Keratinocyte (primary cell): ENCODE measurements around the gene TOPORS.

Source experiments
- EZH2 ChIP-seq: IDR thresholded peaks from one replicate; pipeline ENCODE4 v1.6.1; 2012; ENCODE audit warnings: inconsistent platforms, mild to moderate bottlenecking, low read length, moderate library complexity
- TF ChIP-seq, protein P1 (sequence below), 3 experiments: IDR thresholded peaks in 1 of 3; conservative IDR thresholded peaks in 1 of 3; optimal IDR thresholded peaks in 1 of 3; 2 replicates in 2 of 3; 3 replicates in 1 of 3; pipeline versions ENCODE3 to v1.5.1; 2011; ENCODE audit warnings: low read length in 3 of 3, mild to moderate bottlenecking in 3 of 3, moderate library complexity in 2 of 3, control low read depth in 1 of 3, inconsistent platforms in 1 of 3; ENCODE audit not compliant: insufficient read depth in 2 of 3; ENCODE audit errors: extremely low read depth in 1 of 3

DNA sequence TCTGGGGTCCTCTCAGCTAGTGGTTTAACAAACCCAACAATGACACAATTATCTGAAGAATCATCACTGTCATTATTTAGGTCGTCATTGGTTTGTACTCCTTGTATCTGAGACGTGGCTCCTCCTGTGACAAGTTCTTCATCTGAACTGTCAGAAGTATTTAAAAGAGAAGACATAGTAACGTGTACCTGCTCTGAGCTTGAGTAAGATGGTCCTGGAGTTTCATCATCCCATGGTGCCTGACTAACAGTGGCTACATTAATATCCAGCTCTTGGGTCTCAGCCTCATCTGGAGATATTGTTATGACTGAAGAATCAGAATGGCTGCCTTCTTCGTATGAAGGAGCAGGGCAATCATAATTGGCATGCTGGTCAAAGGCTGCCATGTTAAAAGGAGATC, 9.3 kb downstream of the TOPORS start:
- TF ChIP-seq, protein P1, sequence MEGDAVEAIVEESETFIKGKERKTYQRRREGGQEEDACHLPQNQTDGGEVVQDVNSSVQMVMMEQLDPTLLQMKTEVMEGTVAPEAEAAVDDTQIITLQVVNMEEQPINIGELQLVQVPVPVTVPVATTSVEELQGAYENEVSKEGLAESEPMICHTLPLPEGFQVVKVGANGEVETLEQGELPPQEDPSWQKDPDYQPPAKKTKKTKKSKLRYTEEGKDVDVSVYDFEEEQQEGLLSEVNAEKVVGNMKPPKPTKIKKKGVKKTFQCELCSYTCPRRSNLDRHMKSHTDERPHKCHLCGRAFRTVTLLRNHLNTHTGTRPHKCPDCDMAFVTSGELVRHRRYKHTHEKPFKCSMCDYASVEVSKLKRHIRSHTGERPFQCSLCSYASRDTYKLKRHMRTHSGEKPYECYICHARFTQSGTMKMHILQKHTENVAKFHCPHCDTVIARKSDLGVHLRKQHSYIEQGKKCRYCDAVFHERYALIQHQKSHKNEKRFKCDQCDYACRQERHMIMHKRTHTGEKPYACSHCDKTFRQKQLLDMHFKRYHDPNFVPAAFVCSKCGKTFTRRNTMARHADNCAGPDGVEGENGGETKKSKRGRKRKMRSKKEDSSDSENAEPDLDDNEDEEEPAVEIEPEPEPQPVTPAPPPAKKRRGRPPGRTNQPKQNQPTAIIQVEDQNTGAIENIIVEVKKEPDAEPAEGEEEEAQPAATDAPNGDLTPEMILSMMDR (optimal IDR thresholded peaks at IDR 0.05 in 1 of 3, IDR thresholded peaks at IDR 0.05 in 1 of 3, conservative IDR thresholded peaks at IDR 0.05 in 1 of 3; ENCODE audit: extremely low read depth in 1 of 3, insufficient read depth in 2 of 3, low read length in 3 of 3), result no peak
- TF ChIP-seq EZH2, result no peak
